Gastroesophageal sphincter (tissue), 3 donors: ENCODE data around the gene CSF2RB.

Experiments
- POLR2A ChIP-seq, 2 donors: fragments of 450-650 bp; IDR thresholded peaks; one replicate each; pipeline ENCODE4 v1.6.1; 2017; ENCODE audit warnings: antibody characterized with exemption in 2 of 2, mild to moderate bottlenecking in 2 of 2, moderate library complexity in 1 of 2
- POLR2AphosphoS5 ChIP-seq: sonication (generic); formaldehyde crosslinking; IDR thresholded peaks from one replicate; pipeline ENCODE4 v1.6.1; 2017; ENCODE audit warnings: antibody characterized with exemption
- TF ChIP-seq, protein P1 (sequence below), 4 experiments: fragments of 200-600 bp in 2 of 4; fragments of 450-650 bp in 2 of 4; sonication (generic) in 1 of 4; IDR thresholded peaks; one replicate each; pipeline ENCODE4 v1.5.1; 2017 to 2019; ENCODE audit warnings: antibody characterized with exemption in 4 of 4, mild to moderate bottlenecking in 2 of 4, moderate library complexity in 2 of 4

- TF ChIP-seq, protein P1, sequence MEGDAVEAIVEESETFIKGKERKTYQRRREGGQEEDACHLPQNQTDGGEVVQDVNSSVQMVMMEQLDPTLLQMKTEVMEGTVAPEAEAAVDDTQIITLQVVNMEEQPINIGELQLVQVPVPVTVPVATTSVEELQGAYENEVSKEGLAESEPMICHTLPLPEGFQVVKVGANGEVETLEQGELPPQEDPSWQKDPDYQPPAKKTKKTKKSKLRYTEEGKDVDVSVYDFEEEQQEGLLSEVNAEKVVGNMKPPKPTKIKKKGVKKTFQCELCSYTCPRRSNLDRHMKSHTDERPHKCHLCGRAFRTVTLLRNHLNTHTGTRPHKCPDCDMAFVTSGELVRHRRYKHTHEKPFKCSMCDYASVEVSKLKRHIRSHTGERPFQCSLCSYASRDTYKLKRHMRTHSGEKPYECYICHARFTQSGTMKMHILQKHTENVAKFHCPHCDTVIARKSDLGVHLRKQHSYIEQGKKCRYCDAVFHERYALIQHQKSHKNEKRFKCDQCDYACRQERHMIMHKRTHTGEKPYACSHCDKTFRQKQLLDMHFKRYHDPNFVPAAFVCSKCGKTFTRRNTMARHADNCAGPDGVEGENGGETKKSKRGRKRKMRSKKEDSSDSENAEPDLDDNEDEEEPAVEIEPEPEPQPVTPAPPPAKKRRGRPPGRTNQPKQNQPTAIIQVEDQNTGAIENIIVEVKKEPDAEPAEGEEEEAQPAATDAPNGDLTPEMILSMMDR (IDR thresholded peaks at IDR 0.05) = no peak
- no peak for TF ChIP-seq POLR2A (IDR thresholded peaks at IDR 0.05)
- TF ChIP-seq POLR2AphosphoS5 = no peak
Measured at GRCh38 chr22:36948273-36949225, 35.1 kb downstream of the CSF2RB start.
